Panc1 (cell line): ENCODE data around the gene CLEC4G. TPM values are rescaled to one million over a fixed set of nuclear protein-coding genes. Genes with fewer than 3 reads are reported as not detected.

Experiments used
- ATAC-seq: fragments of 200-7000 bp; cut with Tn5 transposase; 2 replicates; pipeline ENCODE4 v1.9.1; 2020; ENCODE audit warnings: mild to moderate bottlenecking, moderate library complexity
- BruUV-seq: library from RNA; stranded (reverse); fragments of 400-500 nt; replicated peaks from 2 replicates; lab custom pipeline; 2021; lab: Mats Ljungman, UMichigan
- CTCF ChIA-PET: fragments of 300-600 bp; sonication (Branson Sonifier 250); formaldehyde crosslinking; loops from one replicate; lab custom pipeline; 2022; ENCODE audit warnings: antibody characterized with exemption; lab: Charles Lee
- POLR2A ChIA-PET: fragments of 300-600 bp; sonication (Branson Sonifier 250); formaldehyde crosslinking; loops from one replicate; lab custom pipeline; 2022; ENCODE audit warnings: antibody characterized with exemption; lab: Charles Lee
- DNase-seq: peaks from one replicate; pipeline ENCODE4 v3.0.0-alpha.2; 2010; ENCODE audit warnings: low read depth, low spot score
- H3K27ac ChIP-seq: 2 replicates; pipeline ENCODE4 v1.5.1; 2011; ENCODE audit warnings: mild to moderate bottlenecking, low read length, inconsistent platforms
- H3K27me3 ChIP-seq: fragments of 200-500 bp; sonication (Bioruptor generic); 2 replicates; pipeline ENCODE4 v1.6.0; 2014; ENCODE audit warnings: low read length, inconsistent platforms; ENCODE audit not compliant: control insufficient read depth, insufficient read depth
- H3K36me3 ChIP-seq: fragments of 200-500 bp; sonication (Bioruptor generic); 2 replicates; pipeline ENCODE4 v1.5.1; 2014; ENCODE audit warnings: inconsistent platforms, mild to moderate bottlenecking, low read length, moderate library complexity; ENCODE audit not compliant: control insufficient read depth, insufficient read depth
- H3K4me1 ChIP-seq: 2 replicates; pipeline ENCODE4 v1.5.1; 2011; ENCODE audit warnings: inconsistent platforms, mild to moderate bottlenecking, low read length, moderate library complexity; ENCODE audit not compliant: control insufficient read depth, insufficient read depth
- H3K4me3 ChIP-seq, 2 experiments: 2 replicates each; pipeline ENCODE4 v1.5.1; 2011 to 2012; ENCODE audit warnings: low read depth in 2 of 2, low read length in 2 of 2, mild to moderate bottlenecking in 2 of 2, inconsistent platforms in 1 of 2, moderate library complexity in 1 of 2
- H3K9me3 ChIP-seq: fragments of 200-500 bp; sonication (Bioruptor generic); 2 replicates; pipeline ENCODE4 v1.5.1; 2014; ENCODE audit warnings: low read depth, mild to moderate bottlenecking, inconsistent platforms, low read length, moderate library complexity; ENCODE audit not compliant: control insufficient read depth, insufficient read depth
- CTCF ChIP-seq: fragments of 450-650 bp; IDR thresholded peaks from 2 replicates; pipeline ENCODE4 v1.5.1; 2017; ENCODE audit warnings: mild to moderate bottlenecking
- POLR2AphosphoS5 ChIP-seq: IDR thresholded peaks from 2 replicates; pipeline ENCODE4 v1.6.1; 2012; ENCODE audit warnings: mild to moderate bottlenecking, low read depth, low read length, moderate library complexity
- REST ChIP-seq, 2 experiments: IDR thresholded peaks; 2 replicates each; pipeline ENCODE4 v1.6.1; 2011 to 2012; ENCODE audit warnings: low read depth in 2 of 2, control low read depth in 1 of 2, low read length in 1 of 2, mild to moderate bottlenecking in 1 of 2, moderate library complexity in 1 of 2; ENCODE audit not compliant: insufficient read depth in 1 of 2
- SIN3A ChIP-seq: IDR thresholded peaks from 2 replicates; pipeline ENCODE4 v1.6.1; 2012; ENCODE audit warnings: low read depth, mild to moderate bottlenecking, low read length, moderate library complexity, borderline replicate concordance; ENCODE audit not compliant: insufficient read depth
- TCF7L2 ChIP-seq: IDR thresholded peaks from 2 replicates; pipeline ENCODE4 v1.6.1; 2011; ENCODE audit warnings: mild to moderate bottlenecking, low read depth, low read length, inconsistent platforms
- in situ Hi-C: cut with HindIII; loops from 2 replicates; pipeline ENCODE4 v1.10.0; 2016; ENCODE audit warnings: low sequenced_read_pairs, low pct_unique_long_range_greater_than_20kb
- intact Hi-C: fragments of 100-400 bp; cut with micrococcal nuclease; formaldehyde crosslinking; loops from one replicate; pipeline ENCODE4 v1.10.0; 2022; ENCODE audit not compliant: unreplicated experiment
- total RNA-seq: library from RNA; stranded (reverse); gene quantifications from one replicate; pipeline ENCODE4 v1.2.1, GENCODE V29; 2021; ENCODE audit not compliant: unreplicated experiment

CLEC4G gene
- total RNA-seq, 1 experiment from 2014 or later = not detected

GRCh38 chr19:7742991-7743390 lies 11.1 kb upstream of the CLEC4G start:
- no peak for DNase-seq
- TF ChIP-seq POLR2AphosphoS5 = no peak
- TF ChIP-seq CTCF = no peak
- no peak for TF ChIP-seq REST (IDR thresholded peaks at IDR 0.05; ENCODE audit: insufficient read depth in 1 of 2, low read depth in 2 of 2, low read length in 1 of 2)
- no peak for TF ChIP-seq TCF7L2
- no peak for TF ChIP-seq SIN3A
- H3K4me3 ChIP-seq = no peak overlapping the region
- no peaks in the 10 kb centered on the region for H3K36me3 ChIP-seq
- intact Hi-C loops = no loop called here
- in situ Hi-C loops = no loop called here
- CTCF ChIA-PET = no interaction called here
- POLR2A ChIA-PET = no interaction called here
- no peaks in the 10 kb centered on the region for H3K9me3 ChIP-seq
- no peak for ATAC-seq
- H3K27me3 ChIP-seq = no peaks in the 10 kb centered on the region
- no peaks in the 10 kb centered on the region for H3K4me1 ChIP-seq
- H3K27ac ChIP-seq = no peak overlapping the region
- no TSS peak for BruUV-seq

GRCh38 chr19:7742575-7742974 lies 10.7 kb upstream of the CLEC4G start:
- no TSS peak for BruUV-seq
- H3K36me3 ChIP-seq = no peaks in the 10 kb centered on the region
- H3K4me1 ChIP-seq = no peaks in the 10 kb centered on the region
- DNase-seq (no peak), ATAC-seq (no peak)
- POLR2A ChIA-PET = no interaction called here
- H3K27me3 ChIP-seq = no peaks in the 10 kb centered on the region
- H3K27ac ChIP-seq = no peak overlapping the region
- H3K4me3 ChIP-seq = no peak overlapping the region
- TF ChIP-seq TCF7L2 (no peak), REST (IDR thresholded peaks at IDR 0.05; ENCODE audit: insufficient read depth in 1 of 2, low read depth in 2 of 2, low read length in 1 of 2) (no peak), SIN3A (no peak), CTCF (no peak), POLR2AphosphoS5 (no peak)
- CTCF ChIA-PET = no interaction called here
- in situ Hi-C loops (no loop called here), intact Hi-C loops (no loop called here)
- H3K9me3 ChIP-seq = no peaks in the 10 kb centered on the region
